HFFc6 (cell line): ENCODE results near the gene NPFFR1. TPM values are rescaled to one million over a fixed set of nuclear protein-coding genes. Genes with fewer than 3 reads are reported as not detected.

Experiments used
- DNase-seq: peaks from one replicate; pipeline ENCODE4 v3.0.0-alpha.2; 2018
- H3K27ac Mint-ChIP-seq: 2 replicates; pipeline ENCODE4 v1.8.0; 2020; ENCODE audit warnings: mild to moderate bottlenecking, mixed read lengths
- H3K27me3 Mint-ChIP-seq: 2 replicates; pipeline ENCODE4 v1.8.0; 2021; ENCODE audit warnings: mild to moderate bottlenecking, moderate library complexity, mixed read lengths; ENCODE audit not compliant: insufficient read depth
- H3K36me3 Mint-ChIP-seq: 2 replicates; pipeline ENCODE4 v1.8.0; 2021; ENCODE audit warnings: low read depth, mixed read lengths
- H3K4me1 Mint-ChIP-seq: 2 replicates; pipeline ENCODE4 v1.8.0; 2020; ENCODE audit warnings: low read depth, mixed read lengths
- H3K4me3 Mint-ChIP-seq: 2 replicates; pipeline ENCODE4 v1.8.0; 2020; ENCODE audit warnings: mild to moderate bottlenecking, moderate library complexity, mixed read lengths
- H3K9me3 Mint-ChIP-seq: 2 replicates; pipeline ENCODE4 v1.8.0; 2020; ENCODE audit warnings: mild to moderate bottlenecking, mixed read lengths
- CTCF ChIP-seq: fragments of 200-600 bp; sonication (generic); IDR thresholded peaks from 2 replicates; pipeline ENCODE4 v1.5.0; 2021; ENCODE audit warnings: antibody characterized with exemption, mild to moderate bottlenecking
- total RNA-seq, 6 experiments: library from RNA; stranded (reverse); fragmentation: NEBNext Ultra II Directional; extraction: Animal tissue kit (Norgen Biotek cat#: 25700); gene quantifications; 2 replicates in 1 of 6; 3 replicates in 5 of 6; pipeline ENCODE4 v1.2.3, GENCODE V29; 2021

Gene NPFFR1
- total RNA-seq, 6 experiments from 2014 or later: not detected

- DNase-seq: no peak
- TF ChIP-seq CTCF: no peak
- H3K9me3 Mint-ChIP-seq: no peaks in the 10 kb centered on the region
- no peak overlapping the region for H3K27ac Mint-ChIP-seq
- peaks cover 29% of the 10 kb centered on the region for H3K27me3 Mint-ChIP-seq
- peaks cover 9% of the 10 kb centered on the region for H3K4me1 Mint-ChIP-seq
- no peaks in the 10 kb centered on the region for H3K36me3 Mint-ChIP-seq
- H3K4me3 Mint-ChIP-seq: no peak overlapping the region
Measured at GRCh38 chr10:70323697-70324338, 40.0 kb upstream of the NPFFR1 start.

GRCh38 chr10:70323138-70323696 lies 39.4 kb upstream of the NPFFR1 start:
- no peak for DNase-seq
- Mint-ChIP-seq H3K36me3 (no peaks in the 10 kb centered on the region), H3K27ac (no peak overlapping the region), H3K4me3 (no peak overlapping the region), H3K4me1 (peaks cover 7% of the 10 kb centered on the region), H3K27me3 (peaks cover 29% of the 10 kb centered on the region), H3K9me3 (no peaks in the 10 kb centered on the region)
- TF ChIP-seq CTCF: no peak

- peaks cover 29% of the 10 kb centered on the region for H3K27me3 Mint-ChIP-seq
- no peaks in the 10 kb centered on the region for H3K36me3 Mint-ChIP-seq
- no peak for TF ChIP-seq CTCF
- peaks cover 7% of the 10 kb centered on the region for H3K4me1 Mint-ChIP-seq
- no peak overlapping the region for H3K4me3 Mint-ChIP-seq
- H3K9me3 Mint-ChIP-seq: no peaks in the 10 kb centered on the region
- H3K27ac Mint-ChIP-seq: no peak overlapping the region
- no peak for DNase-seq
Measured at GRCh38 chr10:70321897-70322890, 38.4 kb upstream of the NPFFR1 start.

- H3K4me3 Mint-ChIP-seq: no peak overlapping the region
Measured at GRCh38 chr10:70321233-70321632, 37.4 kb upstream of the NPFFR1 start.

More at GRCh38 chr10:70321233-70321632, 37.4 kb upstream of the NPFFR1 start:
- Mint-ChIP-seq H3K27ac (no peak overlapping the region), H3K36me3 (no peaks in the 10 kb centered on the region), H3K27me3 (peaks cover 30% of the 10 kb centered on the region), H3K4me1 (peaks cover 4% of the 10 kb centered on the region), H3K9me3 (no peaks in the 10 kb centered on the region)
- TF ChIP-seq CTCF: no peak
- no peak for DNase-seq
